HepG2 (cell line): Measurements from ENCODE around the gene COASY. TPM values are rescaled to one million over a fixed set of nuclear protein-coding genes. Genes with fewer than 3 reads are reported as not detected.

Experiments
- BCL3 ChIP-seq: sonication (generic); formaldehyde crosslinking; IDR thresholded peaks from 2 replicates; pipeline ENCODE4 v1.5.1; 2020; ENCODE audit warnings: mild to moderate bottlenecking, missing genetic modification reagents, moderate library complexity
- CSRNP2 ChIP-seq: sonication (generic); formaldehyde crosslinking; conservative IDR thresholded peaks from 2 replicates; pipeline ENCODE4 v1.8.0; 2022; ENCODE audit warnings: low read depth, missing genetic modification reagents
- E2F1 ChIP-seq: sonication (generic); formaldehyde crosslinking; IDR thresholded peaks from 2 replicates; pipeline ENCODE4 v1.5.0; 2020; ENCODE audit warnings: missing genetic modification reagents
- FOXP4 ChIP-seq: sonication (generic); formaldehyde crosslinking; IDR thresholded peaks from 2 replicates; pipeline ENCODE4 v1.4.0; 2020; ENCODE audit warnings: missing genetic modification reagents
- GPBP1L1 ChIP-seq: sonication (generic); formaldehyde crosslinking; IDR thresholded peaks from 2 replicates; pipeline ENCODE4 v1.5.0; 2020; ENCODE audit warnings: mild to moderate bottlenecking, missing genetic modification reagents
- MATR3 ChIP-seq: sonication (generic); formaldehyde crosslinking; IDR thresholded peaks from 2 replicates; pipeline ENCODE4 v1.4.0; 2020; ENCODE audit warnings: missing genetic modification reagents
- PTBP1 ChIP-seq: fragments of 200-400 bp; formaldehyde crosslinking; IDR thresholded peaks from 2 replicates; pipeline ENCODE4 v1.6.1; 2018; ENCODE audit warnings: low read length, low read depth; ENCODE audit not compliant: poor library complexity, severe bottlenecking
- RORA ChIP-seq: sonication (generic); formaldehyde crosslinking; IDR thresholded peaks from 2 replicates; pipeline ENCODE4 v1.5.0; 2020; ENCODE audit warnings: mild to moderate bottlenecking, missing genetic modification reagents, moderate library complexity
- TSC22D2 ChIP-seq: sonication (generic); formaldehyde crosslinking; IDR thresholded peaks from 2 replicates; pipeline ENCODE4 v1.5.1; 2020; ENCODE audit warnings: missing genetic modification reagents, mild to moderate bottlenecking, borderline replicate concordance
- ZNF292 ChIP-seq: sonication (generic); formaldehyde crosslinking; IDR thresholded peaks from 2 replicates; pipeline ENCODE4 v1.8.1; 2022; ENCODE audit warnings: mild to moderate bottlenecking, low read depth, missing genetic modification reagents, borderline replicate concordance
- ZNF318 ChIP-seq: sonication (generic); formaldehyde crosslinking; IDR thresholded peaks from 2 replicates; pipeline ENCODE4 v1.4.0; 2020; ENCODE audit warnings: mild to moderate bottlenecking, missing genetic modification reagents
- polyA plus RNA-seq, 8 experiments: library from polyadenylated mRNA; depleted of rRNA in 3 of 8; stranded (reverse) in 7 of 8; unstranded in 1 of 8; fragments of >200 nt; fragmentation: Illumina TruSeq in 4 of 8; extraction: Trizol in 4 of 8; gene quantifications; 2 replicates each; pipeline versions ENCODE4 v1.2.1 to v1.2.3, GENCODE V29; 2011 to 2016; ENCODE audit warnings: low read depth in 4 of 8, missing spikeins in 1 of 8, mixed read lengths in 1 of 8; ENCODE audit not compliant: insufficient read depth in 1 of 8
- total RNA-seq, 5 experiments: library from RNA; depleted of rRNA; stranded (reverse); fragments of >200 nt; fragmentation: Illumina TruSeq; extraction: Trizol; gene quantifications; 2 replicates each; pipeline ENCODE4 v1.2.3, GENCODE V29; 2016; ENCODE audit warnings: low read depth in 1 of 5

The COASY gene
- total and polyA plus RNA-seq, 2 of the 13 experiments (the other 11 are each of a cell fraction or from before 2014, with no cell fraction given), result 90.7 to 125 TPM

GRCh38 chr17:42564815-42565522, 3.0 kb downstream of the COASY start (continued):
- TF ChIP-seq PTBP1 (peak; percentile 21), E2F1 (CRISPR knock-in tag) (no peak), FOXP4 (CRISPR knock-in tag) (peak; percentile 88), RORA (no peak), GPBP1L1 (CRISPR knock-in tag) (no peak), BCL3 (CRISPR knock-in tag) (no peak), CSRNP2 (CRISPR knock-in tag) (no peak), ZNF318 (CRISPR knock-in tag) (no peak), ZNF292 (CRISPR knock-in tag) (no peak), MATR3 (CRISPR knock-in tag) (no peak), TSC22D2 (no peak)
